ENCODE data around the gene GRPEL1. TPM values are rescaled to one million over a fixed set of nuclear protein-coding genes. Genes with fewer than 3 reads are reported as not detected.
A peak's percentile ranks its signal among the peaks of the same experiment; 100 is the strongest.

Gene GRPEL1
- total RNA-seq, 4 donors from 2014 or later = 17.0 to 34.2 (median 27.5) TPM

DNA sequence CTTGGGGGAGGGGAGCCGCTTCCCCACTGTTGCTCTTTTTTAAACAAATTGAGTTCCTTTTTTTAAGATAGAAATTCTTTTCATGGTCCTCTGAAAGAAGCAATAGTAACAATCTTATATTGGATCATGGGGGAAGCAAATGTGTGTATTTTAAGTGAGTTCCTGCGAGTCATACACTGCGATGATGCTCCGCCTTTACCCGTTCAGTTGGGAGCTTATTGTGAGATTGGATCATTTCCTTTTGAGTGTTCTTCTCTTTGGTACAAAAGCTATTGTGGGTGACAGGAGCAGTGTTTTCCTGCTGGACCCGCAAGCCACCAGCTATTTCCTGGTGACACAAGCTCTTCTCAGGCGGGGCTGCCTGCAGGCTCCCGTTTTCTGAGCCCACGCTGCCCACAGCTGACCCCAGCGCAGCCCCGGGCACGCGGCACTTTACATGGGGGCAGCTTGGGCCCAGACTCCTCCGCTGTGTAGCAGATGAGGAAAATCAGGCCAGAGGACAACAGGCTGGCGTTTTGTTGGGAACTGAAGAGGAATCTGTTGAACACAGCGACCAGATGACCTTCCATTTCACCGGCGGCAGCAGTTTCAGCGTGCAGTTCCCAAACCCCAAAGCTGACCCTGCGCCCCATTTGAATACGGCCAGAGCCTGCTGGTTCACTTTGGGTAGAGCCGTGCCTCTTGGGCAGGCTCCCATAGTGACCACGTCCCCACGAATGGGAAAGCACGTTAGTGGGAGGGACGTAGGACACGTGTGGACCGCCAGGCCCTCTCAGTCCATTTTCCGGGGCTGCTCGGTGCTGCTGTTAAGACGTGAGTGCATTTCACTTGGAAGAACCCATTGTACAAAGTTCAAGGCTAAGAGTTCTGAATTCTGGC is 12.5 kb downstream of the GRPEL1 start:
- intact Hi-C loops (cut with DNase I) = no loop called here
- WGBS = 86% methylated on average over 24 of the region's 31 CpGs
- H3K27ac ChIP-seq (replicated peaks in 1 of 4) = no peak overlapping the region
- no peaks in the 10 kb centered on the region for H3K9me3 ChIP-seq
- DNase-seq (ENCODE audit: extremely low spot score) = no peak
- H3K4me3 ChIP-seq = no peak overlapping the region
- TF ChIP-seq POLR2A (IDR thresholded peaks at IDR 0.05; ENCODE audit: low read depth) (no peak), EP300 (IDR thresholded peaks at IDR 0.05) (no peak), POLR2AphosphoS5 (IDR thresholded peaks at IDR 0.05) (no peak)
- TF ChIP-seq, protein P1, sequence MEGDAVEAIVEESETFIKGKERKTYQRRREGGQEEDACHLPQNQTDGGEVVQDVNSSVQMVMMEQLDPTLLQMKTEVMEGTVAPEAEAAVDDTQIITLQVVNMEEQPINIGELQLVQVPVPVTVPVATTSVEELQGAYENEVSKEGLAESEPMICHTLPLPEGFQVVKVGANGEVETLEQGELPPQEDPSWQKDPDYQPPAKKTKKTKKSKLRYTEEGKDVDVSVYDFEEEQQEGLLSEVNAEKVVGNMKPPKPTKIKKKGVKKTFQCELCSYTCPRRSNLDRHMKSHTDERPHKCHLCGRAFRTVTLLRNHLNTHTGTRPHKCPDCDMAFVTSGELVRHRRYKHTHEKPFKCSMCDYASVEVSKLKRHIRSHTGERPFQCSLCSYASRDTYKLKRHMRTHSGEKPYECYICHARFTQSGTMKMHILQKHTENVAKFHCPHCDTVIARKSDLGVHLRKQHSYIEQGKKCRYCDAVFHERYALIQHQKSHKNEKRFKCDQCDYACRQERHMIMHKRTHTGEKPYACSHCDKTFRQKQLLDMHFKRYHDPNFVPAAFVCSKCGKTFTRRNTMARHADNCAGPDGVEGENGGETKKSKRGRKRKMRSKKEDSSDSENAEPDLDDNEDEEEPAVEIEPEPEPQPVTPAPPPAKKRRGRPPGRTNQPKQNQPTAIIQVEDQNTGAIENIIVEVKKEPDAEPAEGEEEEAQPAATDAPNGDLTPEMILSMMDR (IDR thresholded peaks at IDR 0.05) = no peak
- peaks cover 21 to 68% (median 60%) of the 10 kb centered on the region in 4 donors for H3K36me3 ChIP-seq
- H3K4me1 ChIP-seq = peaks cover 18 to 35% (median 28%) of the 10 kb centered on the region in 4 donors
- H3K27me3 ChIP-seq = no peaks in the 10 kb centered on the region

DNA sequence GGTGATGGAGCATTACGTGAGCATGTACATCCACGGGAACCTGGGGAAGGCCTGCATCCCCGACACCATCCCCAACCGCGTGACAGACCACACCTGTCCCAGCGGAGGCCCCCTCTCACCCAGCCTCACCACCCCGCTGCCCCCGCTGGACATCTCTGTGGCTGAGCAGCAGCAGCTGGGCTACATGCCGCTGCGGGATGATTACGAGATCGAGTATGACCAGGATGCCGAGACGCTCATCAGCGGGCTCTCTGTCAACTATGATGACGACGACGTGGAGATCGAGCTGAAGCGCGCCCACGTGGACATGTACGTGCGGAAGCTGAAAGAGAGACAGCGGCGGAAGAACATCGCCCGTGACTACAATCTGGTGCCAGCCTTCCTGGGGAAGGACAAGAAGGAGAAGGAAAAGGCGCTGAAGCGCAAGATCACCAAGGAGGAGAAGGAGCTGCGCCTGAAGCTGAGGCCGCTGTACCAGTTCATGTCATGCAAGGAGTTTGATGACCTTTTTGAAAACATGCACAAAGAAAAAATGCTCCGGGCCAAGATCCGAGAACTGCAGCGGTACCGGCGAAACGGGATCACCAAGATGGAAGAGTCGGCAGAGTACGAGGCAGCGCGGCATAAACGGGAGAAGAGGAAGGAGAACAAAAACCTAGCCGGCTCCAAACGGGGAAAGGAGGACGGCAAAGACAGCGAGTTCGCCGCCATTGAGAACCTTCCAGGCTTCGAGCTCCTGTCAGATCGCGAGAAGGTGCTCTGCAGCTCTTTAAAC is 13.6 kb downstream of the GRPEL1 start:
- WGBS = 96% methylated on average over 45 of the region's 52 CpGs
- TF ChIP-seq POLR2AphosphoS5 (IDR thresholded peaks at IDR 0.05) (no peak), POLR2A (IDR thresholded peaks at IDR 0.05; ENCODE audit: low read depth) (no peak), EP300 (IDR thresholded peaks at IDR 0.05) (no peak)
- TF ChIP-seq, protein P1 (IDR thresholded peaks at IDR 0.05) = no peak
- DNase-seq (ENCODE audit: extremely low spot score) = no peak
- H3K27ac ChIP-seq (replicated peaks in 1 of 4) = no peak overlapping the region
- intact Hi-C loops (cut with DNase I) = no loop called here
- H3K4me1 ChIP-seq = peaks cover 27 to 46% (median 36%) of the 10 kb centered on the region in 4 donors
- H3K9me3 ChIP-seq = no peaks in the 10 kb centered on the region
- no peaks in the 10 kb centered on the region for H3K27me3 ChIP-seq
- peaks cover 21 to 58% (median 51%) of the 10 kb centered on the region in 4 donors for H3K36me3 ChIP-seq
- H3K4me3 ChIP-seq = no peak overlapping the region

DNA sequence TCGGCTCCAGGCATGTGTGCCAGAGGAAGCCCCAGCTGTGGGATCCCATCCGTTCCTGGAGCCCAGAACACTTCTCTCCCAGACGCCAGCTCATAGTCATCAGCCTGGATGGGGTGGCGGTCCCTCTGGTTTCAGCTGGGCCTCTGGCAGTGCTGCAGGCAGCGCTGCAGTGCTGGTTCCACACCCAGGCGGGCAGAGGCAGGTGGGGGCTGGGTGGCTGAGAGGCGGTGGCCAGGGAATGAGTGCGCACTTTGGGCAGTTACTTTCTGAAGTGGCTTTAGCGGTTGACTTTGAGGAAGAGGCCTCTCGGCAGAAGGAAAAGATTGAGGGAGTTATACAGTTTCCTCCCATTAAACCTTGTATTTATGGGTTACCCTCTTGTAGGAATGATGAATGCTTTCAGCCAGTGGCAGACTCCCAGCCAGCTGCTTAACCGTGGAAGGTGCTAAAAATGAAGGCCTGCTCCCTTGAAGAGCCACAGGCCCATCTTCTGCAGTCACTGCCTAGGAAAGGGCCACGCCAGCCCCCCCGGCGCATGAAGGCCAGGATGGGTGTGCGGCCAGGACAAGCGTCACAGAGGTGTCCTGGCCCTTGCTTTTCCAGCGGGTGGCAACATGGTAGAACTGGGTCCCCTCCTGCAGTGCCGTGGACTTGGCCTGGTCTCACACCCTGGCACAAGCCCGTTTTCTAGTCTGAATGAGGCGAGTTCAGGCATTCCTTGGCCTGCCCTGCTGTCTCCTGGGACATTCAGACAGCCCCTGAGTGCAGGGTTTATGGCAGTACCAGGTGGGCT is 14.7 kb downstream of the GRPEL1 start:
- WGBS = 66% methylated on average over 19 of the region's 20 CpGs
- peaks cover 21 to 48% (median 45%) of the 10 kb centered on the region in 4 donors for H3K36me3 ChIP-seq
- peaks cover 27 to 48% (median 38%) of the 10 kb centered on the region in 4 donors for H3K4me1 ChIP-seq
- H3K9me3 ChIP-seq = no peaks in the 10 kb centered on the region
- TF ChIP-seq EP300 (IDR thresholded peaks at IDR 0.05) (no peak), POLR2AphosphoS5 (IDR thresholded peaks at IDR 0.05) (no peak), POLR2A (IDR thresholded peaks at IDR 0.05; ENCODE audit: low read depth) (no peak)
- TF ChIP-seq, protein P1 (IDR thresholded peaks at IDR 0.05) = no peak
- intact Hi-C loops (cut with DNase I) = no loop called here
- H3K27me3 ChIP-seq = no peaks in the 10 kb centered on the region
- H3K27ac ChIP-seq (replicated peaks in 1 of 4) = peak overlapping the region in 3 of 4 donors; percentile 9 to 46 (median 38)
- no peak overlapping the region for H3K4me3 ChIP-seq
- DNase-seq (ENCODE audit: extremely low spot score) = no peak

DNA sequence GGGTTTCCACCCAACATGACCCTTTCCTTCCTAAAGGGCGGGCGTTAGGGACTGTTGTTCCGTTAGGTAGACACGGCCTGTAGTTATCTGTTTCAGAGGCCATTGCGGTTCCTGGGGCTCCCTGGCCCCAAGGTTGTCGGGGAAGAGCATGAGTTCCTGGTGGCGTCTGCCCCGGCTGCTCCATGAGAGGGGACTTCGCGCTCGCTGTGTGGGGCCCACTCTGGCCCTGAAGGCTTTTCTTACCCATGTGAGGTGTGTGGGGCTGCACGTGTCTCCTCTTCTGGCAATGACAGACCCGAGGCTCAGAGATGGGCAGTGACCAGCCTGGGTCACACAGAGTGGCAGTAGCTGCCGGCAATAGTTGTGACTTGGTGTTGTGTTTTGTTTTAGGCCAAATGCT is 15.6 kb downstream of the GRPEL1 start:
- Histone ChIP-seq H3K27me3 (no peaks in the 10 kb centered on the region), H3K4me1 (peaks cover 30 to 56% (median 44%) of the 10 kb centered on the region in 4 donors), H3K27ac (replicated peaks in 1 of 4) (no peak overlapping the region), H3K4me3 (no peak overlapping the region), H3K9me3 (no peaks in the 10 kb centered on the region), H3K36me3 (peaks cover 21 to 47% (median 42%) of the 10 kb centered on the region in 4 donors)
- intact Hi-C loops (cut with DNase I) = no loop called here
- TF ChIP-seq POLR2A (IDR thresholded peaks at IDR 0.05; ENCODE audit: low read depth) = no peak
- 86% methylated on average over 9 of the region's 14 CpGs for WGBS
- DNase-seq (ENCODE audit: extremely low spot score) = no peak
